Medulla oblongata (tissue), 1 donor: Measurements from ENCODE around the gene SYMPK.
A peak's percentile ranks its signal among the peaks of the same experiment; 100 is the strongest.

ENCODE experiments used
- DNase-seq: peaks from one replicate; pipeline ENCODE4 v3.0.0-alpha.2; 2015; ENCODE audit errors: extremely low spot score

SYMPK gene

DNA sequence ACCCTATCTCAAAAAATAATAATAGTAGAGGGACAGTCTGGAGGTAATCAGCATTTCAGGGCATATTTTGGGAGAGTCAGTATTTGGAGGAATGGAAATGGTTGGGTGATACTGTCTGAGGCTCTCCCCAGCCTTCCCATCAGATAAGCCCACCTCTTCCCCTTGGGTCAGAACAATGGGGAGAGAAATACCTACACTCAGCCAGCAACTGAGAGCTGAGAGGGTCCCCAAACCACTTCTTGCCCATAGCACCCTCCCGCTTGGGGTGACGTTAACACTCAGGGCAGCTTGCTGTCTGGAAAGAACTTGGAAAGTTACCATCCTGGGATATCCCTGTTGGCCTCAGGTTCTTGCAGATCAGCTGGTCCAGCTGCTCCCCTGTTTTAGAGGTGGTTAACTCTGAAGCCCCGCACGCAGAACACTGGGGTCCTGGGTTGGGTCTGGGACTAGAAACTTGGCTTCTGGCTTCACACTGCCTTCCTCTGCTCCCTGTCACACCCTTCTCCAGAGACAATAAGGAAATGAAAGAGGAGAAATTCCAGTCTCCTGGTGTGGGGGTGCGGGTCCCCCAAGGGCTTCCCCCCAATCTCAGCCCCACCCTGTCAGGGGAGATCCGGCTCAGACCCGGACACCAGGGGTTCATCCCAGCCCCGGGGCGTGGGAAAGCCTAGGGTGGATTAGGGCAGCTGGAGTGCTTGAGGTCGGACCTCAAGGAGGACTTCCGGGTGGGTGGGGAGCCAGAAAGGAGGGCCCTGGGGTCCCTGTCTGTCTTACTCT, 3.6 kb upstream of the SYMPK start:
- no peak for DNase-seq

DNA sequence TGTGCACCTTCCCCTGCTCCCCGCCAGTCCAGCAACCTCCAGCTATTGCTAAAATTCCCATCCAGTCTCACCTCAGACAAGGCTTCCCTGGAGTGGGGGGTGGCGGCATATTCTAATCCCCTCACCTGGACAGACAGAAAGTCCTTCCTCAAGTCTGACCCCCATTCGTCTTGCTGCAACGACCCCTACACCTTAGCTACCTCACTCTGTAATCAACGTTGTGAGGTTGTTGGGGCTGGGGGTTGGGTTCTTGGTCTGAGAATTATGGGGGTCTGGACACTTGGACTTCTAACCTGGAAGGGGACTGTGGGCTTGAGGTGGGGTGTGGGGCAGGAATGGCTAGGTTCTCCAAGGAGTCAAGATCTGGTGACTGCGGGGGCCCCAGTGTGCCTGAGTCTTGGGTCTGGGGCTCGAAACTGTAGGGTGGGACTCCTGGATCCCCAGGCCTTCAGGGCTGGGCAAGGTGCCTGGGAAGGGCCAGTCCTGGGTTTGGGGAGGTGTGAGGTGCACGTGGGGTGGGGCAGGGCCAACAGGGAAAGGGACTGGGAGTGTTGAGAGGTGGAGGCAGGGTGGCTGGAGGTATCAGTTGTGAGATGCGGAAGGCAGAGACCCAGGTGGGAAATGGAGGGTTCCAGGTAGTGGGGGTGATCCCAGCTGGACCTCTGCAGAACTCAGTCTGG, 2.5 kb upstream of the SYMPK start:
- no peak for DNase-seq

DNA sequence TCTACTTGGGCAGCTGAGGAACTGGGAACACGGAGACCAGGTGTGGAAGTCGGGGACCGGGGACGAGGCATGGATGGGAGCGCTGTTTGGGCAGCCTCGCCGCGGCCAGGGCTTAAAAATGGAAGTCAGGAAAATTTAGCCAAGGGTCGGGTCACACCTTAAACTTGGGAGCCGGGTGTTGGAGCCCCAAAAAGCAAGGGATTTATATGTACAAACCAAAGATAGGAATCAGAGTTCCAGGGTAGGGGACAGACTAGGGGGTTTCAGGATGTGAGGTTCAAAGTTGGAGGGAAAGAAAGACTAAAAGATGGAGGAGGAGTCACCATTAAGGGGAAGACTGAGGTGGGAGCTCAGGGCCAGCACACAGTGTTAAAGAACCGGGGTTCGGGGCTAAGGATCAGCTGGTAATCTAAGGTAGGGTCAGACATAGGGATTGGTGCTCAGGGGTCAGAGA, 1.7 kb upstream of the SYMPK start:
- DNase-seq = no peak

DNA sequence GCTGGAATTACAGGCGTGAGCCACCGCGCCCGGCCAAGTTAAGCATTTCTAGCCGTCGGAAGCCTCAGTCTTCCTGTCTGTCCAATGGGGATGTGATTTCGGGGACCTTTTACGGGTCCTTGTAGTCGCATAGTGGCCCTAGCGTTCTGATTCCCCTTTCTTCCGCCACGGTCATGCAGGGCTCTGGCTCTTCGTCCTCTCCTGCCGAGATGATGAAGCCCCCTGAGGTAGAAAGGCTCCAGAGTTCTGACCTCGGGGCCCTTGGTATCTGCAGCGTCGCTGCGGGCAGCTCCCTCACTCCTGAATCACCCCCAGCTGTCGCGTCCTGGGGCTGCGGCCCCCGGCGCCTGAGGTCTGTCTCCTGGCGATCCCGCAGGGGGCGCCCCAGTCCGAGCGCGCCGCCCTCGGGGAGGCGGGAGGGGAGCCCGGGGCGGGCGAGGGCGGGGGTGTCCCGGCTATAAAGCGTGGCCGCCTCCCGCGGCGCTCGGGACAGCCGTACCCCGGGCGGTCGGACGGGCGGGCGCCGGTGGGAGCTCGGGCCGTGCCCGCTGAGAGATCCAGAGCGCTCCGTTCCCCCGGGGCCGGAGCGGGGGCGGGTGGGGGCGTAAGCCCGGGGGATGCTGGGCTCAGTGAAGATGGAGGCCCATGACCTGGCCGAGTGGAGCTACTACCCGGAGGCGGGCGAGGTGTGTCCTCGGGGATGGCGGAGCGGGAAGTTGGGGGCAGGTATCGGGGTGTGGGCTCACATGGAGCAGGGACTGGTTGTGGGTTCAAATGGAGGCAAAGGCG, 1.1 kb upstream of the SYMPK start, which contains the start of gene FOXA3:
TSS of gene FOXA3 (plus strand) at position 487 of the 789 bp plus-strand sequence. CDS start at position 618, 131 bp downstream.
- DNase-seq = peak; percentile 36

DNA sequence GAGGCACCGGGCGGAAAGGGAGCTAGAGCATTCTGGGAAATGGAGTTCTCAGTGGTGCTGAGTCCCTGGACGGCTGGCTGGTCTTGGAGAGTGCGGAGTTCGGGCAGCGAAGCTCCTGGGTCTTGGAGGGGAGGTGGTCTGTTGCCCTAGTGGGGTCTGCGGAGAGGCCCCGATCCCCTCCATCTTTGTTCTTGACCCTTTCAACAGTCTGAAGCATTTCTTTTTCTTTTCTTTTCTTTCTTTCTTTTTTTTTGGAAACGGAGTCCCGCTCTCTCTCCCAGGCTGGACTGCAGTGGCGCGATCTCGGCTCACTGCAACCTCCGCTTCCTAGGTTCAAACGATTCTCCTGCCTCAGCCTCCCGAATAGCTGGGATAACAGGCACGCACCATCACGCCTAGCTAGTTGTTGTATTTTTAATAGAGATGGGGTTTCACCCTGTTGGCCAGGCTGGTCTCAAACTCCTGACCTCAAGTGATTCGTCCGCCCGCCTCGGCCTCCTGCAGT, 440 bp upstream of the SYMPK start:
- no peak for DNase-seq

DNA sequence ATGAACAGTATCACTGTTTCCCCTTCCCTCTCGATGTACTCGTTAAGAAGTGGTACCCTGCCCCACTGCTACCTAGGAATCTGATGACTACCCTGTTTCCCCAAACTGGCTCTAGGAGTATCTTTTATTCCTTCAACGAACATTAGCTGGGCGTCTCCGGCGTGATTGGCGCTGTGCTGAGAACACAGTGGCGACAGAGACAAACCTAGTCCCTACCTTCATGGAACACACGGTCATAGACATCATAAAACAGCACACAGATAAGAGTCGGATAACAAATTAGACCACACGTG, 730 bp downstream of the SYMPK start:
- DNase-seq = no peak

DNA sequence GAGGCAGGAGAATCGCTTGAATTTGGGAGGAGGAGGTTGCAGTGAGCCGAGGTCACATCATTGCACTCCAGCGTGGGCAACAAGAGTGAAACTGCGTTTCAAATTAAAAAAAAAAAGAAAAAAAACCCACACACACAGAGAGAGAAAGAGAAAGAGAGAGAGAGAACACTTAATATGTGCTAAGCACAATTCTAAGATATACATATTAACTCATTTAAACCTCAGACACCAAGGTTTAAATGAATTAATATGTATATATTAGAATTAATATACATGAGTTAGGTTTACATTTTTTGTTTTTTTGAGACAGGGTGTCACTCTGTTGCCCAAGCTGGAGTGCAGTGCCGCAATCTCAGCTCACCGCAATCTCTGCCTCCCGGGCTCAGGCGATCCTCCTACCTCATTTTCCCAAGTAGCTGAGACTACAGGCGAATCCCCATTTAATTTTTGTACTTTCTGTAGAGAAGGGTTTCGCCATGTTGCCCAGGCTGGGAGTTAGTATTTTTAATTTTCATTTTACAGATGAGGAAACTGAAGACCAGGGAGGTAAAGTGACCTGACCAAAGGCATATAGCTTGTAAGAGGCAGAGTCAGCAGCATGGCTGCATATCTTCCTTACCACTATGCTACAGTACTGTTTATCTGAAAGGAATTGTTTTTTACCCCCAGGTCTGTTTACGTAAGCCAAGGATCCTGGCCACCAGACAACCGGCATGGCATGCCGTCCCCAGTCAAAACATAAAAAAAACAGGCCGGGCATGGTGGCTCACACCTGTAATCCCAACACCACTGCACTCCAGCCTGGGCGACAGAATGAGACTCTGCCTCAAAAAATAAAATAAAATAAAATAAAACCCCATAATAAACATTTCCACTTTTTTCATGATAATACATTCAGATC, 2.3 kb downstream of the SYMPK start:
- no peak for DNase-seq

DNA sequence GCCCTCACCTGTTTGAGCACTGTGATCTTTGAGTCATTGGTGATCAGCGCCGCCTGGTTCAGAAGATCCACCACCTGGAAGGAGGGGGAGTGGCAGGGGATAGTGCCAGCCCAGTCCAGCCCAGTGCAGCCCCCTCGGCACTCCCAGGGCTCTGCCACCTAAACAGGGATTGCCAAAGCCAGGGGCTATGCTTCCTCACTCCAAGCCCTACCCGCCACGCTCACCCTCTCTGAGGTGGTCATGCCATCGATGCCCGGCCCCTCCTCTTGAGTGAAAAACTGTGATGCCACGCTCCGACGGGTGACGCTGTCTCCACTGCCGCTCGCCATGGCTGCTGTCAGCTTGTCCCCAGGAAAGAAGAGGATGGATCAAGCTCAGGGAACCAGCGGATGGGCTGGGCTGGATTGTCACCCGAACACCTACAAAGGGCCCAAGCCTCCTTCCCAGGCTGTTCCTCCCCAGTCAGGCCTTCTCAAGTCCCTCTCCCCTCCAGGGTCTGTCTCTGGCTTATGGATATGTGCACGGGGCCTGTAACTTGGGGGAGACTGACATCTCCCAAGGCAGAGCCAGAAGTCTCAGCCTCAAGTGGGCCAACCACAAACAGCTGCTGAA, 8.7 kb downstream of the SYMPK start:
- no peak for DNase-seq

DNA sequence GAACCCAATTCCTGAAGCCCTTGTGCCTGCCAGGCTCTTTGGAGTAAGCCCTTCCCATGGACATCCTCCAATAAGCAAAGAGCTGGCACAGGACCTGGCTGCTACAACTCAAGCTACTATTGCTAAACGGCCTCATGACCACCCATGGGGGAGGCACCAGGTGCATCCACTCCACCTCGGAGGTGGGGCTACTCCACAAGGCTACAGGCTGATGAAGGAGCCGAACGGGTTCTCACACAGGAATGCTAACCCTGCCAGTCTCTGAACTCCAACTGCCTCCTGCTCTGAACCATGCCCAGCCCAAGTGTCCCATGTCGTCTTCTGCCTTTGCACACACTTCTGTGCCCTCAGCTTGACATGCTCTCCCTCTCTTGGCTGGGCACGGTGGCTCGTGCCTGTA, 10.0 kb downstream of the SYMPK start:
- peak; percentile 15 for DNase-seq

DNA sequence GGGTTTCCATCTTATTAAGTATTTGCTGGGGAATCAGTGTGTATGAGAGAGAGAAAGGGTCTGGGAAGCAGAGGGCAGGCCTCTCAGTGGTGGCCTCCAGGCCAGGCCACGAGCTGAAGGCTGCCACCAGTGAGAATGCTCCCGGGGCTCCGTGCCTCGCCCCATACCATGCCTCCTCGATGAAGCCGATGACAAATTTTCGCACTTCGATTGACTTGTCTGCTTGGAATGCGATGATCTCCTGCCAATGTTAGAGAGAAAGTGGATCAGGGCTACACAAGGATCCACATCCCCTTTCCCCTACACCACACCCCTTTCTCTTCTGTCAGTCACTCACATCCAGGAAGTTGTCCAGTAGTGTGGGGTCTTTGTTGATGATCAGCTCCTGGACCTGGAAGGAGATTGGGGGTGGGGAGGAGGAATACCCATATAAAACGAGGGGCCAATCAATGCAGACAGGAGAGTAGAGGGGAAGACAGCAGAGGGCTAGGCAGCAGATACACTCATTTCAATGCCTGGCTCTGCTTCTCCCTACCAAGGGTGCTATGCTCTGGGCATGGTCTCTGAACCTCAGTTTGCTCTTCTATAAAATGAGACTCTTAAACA, 10.7 kb downstream of the SYMPK start:
- no peak for DNase-seq

DNA sequence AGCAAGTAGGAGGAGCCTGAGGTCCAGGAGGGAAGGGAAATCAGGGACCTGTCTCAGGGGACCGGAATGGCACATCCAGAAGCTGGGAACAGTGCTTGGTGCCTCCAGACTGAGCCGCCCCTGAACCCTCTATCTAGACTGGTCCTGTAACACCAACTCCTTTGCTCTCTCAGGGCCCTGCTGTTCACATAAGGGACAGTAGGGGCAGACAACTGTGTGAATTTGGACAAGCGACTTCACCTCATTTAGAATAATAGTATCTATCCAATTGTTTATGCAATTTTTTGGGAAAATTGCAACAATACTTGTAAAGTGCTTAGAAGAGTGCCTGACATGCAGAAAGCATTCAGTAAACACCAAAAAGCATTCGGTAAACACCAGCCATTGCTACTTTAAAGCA, 14.0 kb downstream of the SYMPK start:
- DNase-seq = no peak

DNA sequence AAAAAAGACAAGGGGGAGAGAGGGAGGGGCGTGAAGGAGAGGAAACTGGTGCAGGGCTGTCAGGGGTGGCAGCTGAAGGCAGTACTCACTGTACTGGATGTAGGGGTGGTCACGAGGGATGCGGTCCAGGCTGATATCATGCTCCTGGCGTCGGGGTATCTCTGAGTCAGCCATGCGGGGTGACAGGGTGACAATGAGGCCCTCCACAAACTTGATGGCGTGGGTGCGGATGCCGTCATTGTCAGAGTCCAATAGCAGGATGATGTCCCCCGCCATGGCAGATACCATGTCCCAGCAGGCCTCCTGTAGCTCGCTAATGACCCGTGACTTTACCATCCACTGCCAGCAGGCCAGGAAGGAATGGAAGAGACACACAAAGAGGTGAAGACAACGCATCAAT, 15.3 kb downstream of the SYMPK start:
- no peak for DNase-seq

DNA sequence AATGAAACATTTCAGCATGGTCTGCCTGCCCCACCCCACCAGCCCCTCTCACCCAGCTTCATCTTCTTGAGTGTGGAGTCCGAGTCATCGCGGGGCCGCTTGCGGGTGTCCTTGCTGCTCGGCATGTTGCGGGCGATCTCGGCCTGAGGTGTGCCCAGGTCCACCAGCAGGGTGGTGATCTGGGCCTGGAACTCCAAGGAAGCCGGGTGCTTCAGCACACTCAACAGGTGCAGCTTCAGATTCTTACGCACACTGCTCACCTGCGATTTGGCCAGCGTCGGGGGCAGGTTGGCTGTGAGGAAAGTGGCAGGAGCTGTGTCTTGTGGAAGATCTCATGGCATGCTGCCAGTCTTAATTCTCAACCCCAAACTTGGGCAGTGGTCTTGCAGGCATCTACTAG, 20.7 kb downstream of the SYMPK start:
- no peak for DNase-seq

DNA sequence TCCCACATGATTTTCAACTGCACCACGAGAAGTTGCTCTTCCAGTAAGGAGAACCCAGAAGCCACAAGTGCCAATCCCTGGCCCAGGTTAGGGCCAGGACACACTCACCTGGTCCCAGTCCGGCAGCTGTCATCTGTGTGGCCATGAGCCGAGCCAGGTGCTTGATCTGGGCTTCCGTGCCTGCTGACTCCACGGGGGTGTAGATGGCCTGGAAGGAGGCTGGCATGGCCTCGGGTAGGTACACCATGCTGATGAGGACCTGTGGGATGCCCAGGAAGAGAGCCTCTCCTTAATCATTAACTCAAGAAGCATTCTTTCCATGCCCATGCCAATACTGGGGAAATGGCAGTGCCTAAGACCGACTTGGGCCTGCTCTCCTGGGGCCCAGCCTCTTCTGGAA, 28.0 kb downstream of the SYMPK start:
- DNase-seq = no peak

DNA sequence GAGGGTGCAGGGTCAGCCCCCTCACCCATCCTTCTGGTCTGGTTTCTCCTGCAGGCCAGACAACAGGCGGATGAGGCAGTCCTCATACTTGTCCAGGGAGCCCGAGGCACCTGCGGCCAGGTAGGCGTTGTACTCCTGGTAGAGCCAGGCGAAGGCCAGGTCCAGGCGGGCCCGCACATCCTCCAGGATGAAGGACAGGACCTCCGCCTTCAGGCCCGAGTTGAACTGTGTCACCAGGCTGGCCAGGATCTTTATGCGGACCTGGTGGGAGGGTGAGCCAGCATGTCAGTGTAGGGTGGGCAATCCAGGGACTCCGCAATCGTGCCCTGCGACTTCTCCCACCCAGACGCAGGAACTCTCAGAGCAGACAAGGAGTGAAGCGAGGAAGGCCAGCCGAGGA, 34.0 kb downstream of the SYMPK start:
- no peak for DNase-seq

DNA sequence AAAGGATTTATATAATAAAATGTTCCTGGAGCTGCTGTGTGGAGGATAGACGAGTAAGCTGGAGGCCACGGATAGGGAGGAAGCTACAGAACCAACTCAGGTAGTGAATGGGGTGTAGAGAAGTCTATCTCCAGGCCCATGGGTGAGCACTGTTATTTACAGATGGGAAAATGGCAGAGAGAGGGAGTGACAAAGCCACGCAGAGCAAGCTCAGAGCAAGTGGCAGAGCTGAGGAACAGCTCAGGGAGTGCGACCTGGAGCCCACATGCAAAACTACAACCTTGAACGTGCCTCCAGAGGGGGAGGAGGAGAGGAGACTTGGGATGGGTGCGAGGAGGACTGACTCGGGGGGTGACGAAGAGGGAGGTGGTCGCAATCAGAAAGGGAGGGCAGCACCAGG, 34.4 kb downstream of the SYMPK start:
- no peak for DNase-seq

DNA sequence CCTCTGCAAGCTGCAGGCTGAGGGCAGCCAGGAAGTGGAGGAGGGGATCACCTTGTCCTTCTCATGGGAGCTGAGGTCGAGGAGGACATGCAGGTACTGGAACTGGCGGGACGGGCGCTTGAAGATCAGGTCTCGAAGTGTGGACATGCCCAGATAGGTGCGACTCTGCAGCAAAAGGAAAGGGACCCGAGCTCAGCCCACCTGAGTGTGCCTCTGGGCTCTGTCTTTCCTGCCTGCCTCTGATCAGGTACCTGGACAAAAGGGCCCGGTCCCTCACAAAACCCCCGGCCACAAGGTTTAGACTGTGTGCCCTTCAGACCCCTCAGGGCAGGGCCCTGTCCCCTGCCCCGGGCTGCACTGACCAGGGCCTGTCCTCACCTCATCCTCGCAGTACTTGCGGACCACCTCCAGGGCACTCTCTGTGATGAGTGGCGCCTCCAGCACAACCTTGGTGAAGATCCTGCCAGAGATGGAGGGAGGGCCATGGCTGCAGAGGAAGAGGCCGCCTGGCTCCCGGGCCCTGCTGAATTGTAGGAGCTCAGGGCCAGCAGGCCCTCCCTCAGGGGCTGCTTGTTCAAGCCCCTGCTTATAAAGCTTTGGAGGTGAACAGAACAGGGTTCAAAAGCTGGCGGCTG, 35.4 kb downstream of the SYMPK start:
- no peak for DNase-seq

DNA sequence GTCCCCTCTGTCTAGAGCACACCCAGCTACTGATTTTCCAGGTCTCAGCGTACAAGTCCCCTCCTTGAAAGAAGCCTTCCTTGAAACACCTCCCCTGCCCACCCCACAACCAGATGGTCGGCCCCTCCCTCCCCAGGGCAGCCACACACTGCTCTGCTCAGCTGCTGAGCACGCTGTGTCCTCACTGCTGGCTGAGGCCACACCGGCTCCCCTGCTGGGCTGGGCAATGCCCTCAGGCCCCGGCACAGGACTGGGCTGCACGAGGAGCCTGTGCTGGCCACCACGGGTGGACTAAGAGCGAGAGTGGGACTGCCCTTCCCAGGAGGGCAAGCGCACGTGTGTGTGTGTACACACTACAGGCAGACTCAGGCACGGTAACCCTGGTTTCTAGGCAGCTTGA, 36.0 kb downstream of the SYMPK start:
- no peak for DNase-seq

DNA sequence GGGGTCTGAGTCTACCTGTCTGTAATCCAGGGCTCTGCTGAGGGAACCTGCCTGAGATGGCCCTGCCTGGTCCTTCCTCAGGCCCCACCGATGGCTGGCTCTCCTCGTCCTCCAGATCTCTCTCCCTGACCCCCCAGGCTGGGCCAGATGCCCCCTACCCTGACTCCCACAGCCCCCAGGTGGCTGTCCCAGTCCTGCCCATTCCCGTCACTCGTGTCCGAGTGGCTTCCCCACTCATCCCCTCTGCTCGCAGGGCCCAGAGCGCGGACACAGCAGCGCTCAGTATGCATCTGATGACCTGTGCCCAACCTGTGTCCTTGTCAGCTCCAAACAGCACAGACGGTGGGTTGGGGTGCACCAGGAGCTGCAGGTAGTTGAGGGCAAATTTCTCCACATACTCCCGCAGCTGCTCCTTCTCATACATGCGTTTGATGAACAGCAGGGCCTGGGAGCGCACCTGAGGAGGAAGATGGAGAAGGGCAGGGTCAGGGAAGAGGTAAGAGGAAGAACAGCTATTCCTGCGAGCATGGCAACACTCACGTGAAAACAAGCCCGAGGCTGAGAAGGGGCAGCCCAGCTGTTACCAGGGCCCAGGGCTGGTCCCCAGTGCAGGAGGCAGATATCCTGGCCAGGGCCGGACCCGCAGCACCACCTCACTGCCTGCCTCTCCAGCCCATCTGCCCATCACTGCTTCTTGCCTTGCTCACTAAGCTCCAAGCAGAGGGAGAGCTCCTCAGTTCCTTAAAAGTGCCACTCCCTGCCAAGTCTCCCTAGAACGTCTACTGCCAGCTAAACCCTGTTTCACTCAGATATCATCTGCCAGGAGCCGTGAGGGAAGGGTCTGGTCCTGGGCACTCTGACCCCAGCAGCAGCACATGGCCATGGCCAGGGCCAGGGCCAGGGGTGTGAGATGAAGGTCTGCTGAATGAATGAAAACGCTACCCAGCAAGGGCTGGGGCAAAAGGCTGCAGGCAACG, 36.7 kb downstream of the SYMPK start:
- DNase-seq = no peak
